ENCODE results near the gene TSNAX. TPM values are rescaled to one million over a fixed set of nuclear protein-coding genes. Genes with fewer than 3 reads are reported as not detected.
"Not testable (repeated sequence)": the region's sequence is repeated elsewhere in the genome, so short reads cannot be mapped to it uniquely, and the experiment has no call there.

Gene TSNAX
- total RNA-seq, 1 experiment from 2014 or later, result 34.8 TPM

DNA sequence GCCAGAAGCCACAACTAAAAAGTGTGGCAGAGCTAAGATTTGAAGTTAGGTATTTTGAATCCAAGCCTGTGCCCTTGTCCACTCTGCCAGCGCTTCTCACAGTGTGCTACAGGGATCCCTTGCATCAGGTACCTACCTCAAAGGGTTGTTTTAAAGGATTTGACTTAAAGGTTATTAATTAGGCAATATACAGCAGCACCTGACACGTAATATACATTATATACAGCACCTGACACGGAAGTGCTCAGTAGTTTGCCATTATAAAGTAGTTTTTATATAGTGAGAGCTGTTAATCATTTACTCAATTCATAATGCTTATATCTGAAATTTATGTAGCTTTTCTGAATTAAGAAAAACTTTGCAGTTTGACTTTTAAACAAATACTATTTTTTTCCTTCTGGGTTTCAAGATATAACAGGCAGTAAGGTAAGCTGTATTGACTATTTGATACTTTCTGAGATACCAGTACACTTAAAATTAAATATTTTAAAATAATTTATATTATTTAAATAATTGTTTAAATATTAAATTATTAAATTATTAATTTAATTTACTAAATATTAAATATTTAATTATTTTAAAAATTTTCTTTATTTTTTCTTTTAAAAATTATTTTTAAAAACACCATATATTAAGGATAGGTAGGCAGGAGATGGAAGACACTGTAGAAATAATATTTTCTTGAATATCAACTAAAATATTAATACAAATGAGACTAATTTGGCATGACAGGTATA lies 33.3 kb downstream of the TSNAX start:
- no peak for DNase-seq (ENCODE audit: low read depth)

DNA sequence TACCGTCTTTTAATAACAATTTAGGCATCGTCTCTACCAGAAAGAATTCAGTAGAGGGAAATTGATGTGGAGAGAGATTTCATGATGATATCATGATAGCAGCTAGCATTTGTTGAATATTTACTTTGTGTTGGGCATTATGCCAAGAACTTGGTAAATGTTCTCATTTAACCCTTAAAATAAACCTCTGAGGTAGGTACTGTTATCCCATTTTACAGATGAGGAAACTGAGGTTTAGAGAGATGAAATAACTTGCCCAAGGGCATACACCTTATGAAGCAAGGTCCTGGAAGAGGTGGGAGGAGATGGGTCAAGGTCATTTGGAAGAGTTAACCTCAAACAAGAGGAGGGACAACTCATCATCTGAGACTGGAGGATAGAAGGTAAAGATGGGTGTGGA lies 34.8 kb downstream of the TSNAX start:
- DNase-seq (ENCODE audit: low read depth), result no peak

DNA sequence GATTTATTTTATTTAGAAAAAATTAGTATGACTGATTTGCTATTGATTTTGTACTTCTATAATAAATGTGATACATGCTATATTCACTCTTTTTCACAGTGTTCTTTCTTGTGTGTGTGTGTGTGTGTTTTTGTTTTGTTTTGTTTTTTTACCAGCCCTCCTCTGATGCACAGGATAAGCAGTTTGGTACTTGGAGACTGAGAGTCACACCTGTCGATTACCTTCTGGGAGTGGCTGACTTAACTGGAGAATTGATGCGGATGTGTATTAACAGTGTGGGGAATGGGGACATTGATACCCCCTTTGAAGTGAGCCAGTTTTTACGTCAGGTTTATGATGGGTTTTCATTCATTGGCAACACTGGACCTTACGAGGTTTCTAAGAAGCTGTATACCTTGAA lies 35.9 kb downstream of the TSNAX start:
- no peak for DNase-seq (ENCODE audit: low read depth)

DNA sequence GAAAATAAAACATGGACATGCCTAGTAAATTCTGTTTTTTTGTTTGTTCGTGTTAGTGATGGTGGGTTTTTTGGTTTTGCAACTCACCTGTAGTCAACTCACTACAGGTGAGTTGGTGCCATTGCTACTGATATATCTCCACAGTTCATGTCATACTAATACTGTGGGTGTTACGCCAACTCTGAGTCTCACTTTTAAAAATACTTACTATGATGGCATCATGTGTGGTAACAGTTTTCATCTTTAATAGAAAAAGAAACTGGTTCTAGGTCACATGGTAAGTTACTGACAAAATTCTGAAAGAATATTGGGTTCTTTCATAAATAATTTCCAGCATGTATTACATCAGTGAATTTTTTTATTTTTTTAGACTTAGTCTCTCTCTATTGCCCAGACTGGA lies 38.0 kb downstream of the TSNAX start:
- DNase-seq (ENCODE audit: low read depth), result no peak

GRCh38 chr1:231570262-231570661 lies 41.8 kb downstream of the TSNAX start:
- not testable (repeated sequence) for DNase-seq (ENCODE audit: low read depth)

DNA sequence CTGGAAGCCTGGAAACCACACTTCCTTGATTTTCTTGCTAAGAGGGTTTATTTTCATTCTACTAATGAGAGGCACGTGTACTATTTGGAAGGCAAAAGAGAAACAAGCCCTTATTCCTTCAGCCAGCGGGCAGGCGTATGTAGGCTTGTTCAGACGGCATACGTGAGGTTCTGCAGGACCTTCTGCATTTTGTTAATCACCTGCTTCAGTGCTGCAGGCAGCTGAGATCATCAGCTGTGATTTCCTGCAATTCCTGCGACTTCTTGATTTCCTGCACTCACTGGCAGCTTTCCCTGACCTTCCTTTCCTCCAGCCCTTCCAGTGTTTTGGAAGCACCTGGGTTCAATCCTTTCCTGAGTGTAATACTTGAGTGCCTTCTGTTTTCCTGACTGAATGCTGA lies 43.4 kb downstream of the TSNAX start:
- DNase-seq (ENCODE audit: low read depth), result no peak

DNA sequence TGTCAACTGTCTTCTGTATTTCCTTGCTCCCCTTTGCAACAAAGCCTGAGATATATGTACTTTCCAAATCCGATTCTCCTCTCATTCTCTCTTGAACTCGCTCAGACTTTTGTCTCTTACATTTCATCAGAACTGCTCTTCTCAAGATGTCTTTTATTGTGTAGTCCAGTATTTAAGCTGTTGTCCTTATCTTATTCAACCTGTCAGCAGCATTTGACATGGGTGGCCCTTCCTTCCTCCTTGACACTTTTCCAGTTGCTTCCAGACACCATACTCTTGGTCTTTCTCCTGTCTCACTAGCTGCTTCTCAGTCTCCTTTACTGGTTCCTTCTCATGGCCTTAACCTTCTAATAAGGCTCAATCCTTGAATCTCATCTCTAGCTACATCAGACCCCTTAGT lies 47.0 kb downstream of the TSNAX start:
- no peak for DNase-seq (ENCODE audit: low read depth)

GRCh38 chr1:231576804-231577718 lies 48.6 kb downstream of the TSNAX start:
- DNase-seq (ENCODE audit: low read depth), result no peak

DNA sequence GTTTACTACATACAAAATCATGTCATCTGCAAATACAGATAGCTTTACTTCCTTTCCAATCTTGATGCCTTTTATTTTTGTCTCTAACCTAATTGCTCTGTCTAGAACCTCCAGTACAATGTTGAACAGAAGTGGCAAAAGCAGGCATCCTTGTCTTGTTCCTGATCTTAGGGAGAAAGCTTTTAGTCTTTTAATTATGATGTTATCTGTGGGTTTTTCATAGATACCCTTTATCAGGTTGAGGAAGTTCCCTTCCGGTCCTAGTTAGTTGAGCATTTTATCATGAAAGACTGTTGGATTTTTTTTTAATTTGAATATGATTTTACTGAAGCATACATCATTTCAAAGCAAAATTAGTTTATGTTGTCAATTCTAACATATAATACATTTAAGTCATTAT lies 52.4 kb downstream of the TSNAX start:
- DNase-seq (ENCODE audit: low read depth), result no peak

- no peak for DNase-seq (ENCODE audit: low read depth)
Measured at GRCh38 chr1:231581859-231582258, 53.4 kb downstream of the TSNAX start.

DNA sequence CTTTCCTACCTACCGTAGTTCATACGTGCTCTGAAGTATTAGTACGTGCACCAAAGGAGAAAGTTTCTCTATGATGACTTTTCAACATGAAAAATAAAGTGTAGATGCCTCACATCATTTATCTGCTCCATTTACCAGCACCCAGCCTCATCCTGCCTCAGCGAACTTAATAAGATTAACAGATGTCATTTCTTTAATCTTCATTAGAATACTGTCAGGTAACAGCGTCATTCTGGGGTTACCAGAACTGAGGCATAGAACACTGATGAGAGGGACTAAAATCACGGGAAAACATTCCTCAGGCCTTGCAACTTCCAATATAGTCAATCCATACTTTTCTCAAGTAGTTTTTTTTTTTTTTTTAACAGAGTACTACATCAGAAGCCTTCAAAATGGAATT lies 54.9 kb downstream of the TSNAX start:
- DNase-seq (ENCODE audit: low read depth), result no peak

DNA sequence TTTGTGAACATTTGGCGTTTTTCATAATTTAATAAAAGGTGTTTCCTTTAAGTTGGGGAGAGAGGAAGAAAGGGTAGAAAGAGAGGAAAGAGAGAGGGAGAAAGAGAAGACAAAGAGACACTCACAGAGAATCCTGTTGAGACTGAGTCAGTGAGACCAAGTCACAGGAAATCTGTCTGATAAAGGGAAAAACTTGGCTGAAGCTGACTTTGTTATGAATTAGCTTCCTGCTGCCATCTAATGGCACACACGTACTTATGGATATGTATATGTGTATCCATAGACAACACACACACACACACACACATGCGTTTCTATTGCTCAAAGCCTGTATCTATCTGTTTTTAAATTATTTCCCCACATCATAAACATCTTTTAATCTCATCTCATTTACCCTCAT lies 55.6 kb downstream of the TSNAX start:
- DNase-seq (ENCODE audit: low read depth), result peak; percentile 76

GRCh38 chr1:231584921-231585320 lies 56.5 kb downstream of the TSNAX start:
- DNase-seq (ENCODE audit: low read depth), result no peak

- DNase-seq (ENCODE audit: low read depth), result peak; percentile 55
Measured at GRCh38 chr1:231590453-231591198, 62.2 kb downstream of the TSNAX start.

- no peak for DNase-seq (ENCODE audit: low read depth)
Measured at GRCh38 chr1:231591466-231591865, 63.0 kb downstream of the TSNAX start.

DNA sequence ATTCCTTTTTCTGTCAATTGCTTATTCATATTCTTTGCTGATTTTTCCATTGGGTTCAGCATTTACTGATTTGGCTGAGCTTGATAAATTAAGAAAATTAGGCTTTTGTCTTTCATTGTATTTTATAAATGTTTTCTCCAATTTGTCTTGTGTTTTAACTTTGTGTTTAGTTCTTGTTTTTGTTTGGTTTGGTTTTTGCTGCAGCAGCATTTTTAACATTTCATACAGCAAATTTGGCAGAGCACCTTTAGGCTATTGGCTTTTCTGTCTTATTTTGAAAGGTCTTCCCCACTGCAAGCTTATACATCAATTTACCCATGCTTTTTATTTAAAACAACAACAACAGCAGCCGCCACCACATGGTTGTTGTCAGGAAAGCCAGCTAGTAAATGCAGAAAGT lies 64.3 kb downstream of the TSNAX start:
- DNase-seq (ENCODE audit: low read depth), result no peak

- not testable (repeated sequence) for DNase-seq (ENCODE audit: low read depth)
Measured at GRCh38 chr1:231593264-231593663, 64.8 kb downstream of the TSNAX start.

- no peak for DNase-seq (ENCODE audit: low read depth)
Measured at GRCh38 chr1:231594123-231594522, 65.7 kb downstream of the TSNAX start.

- no peak for DNase-seq (ENCODE audit: low read depth)
Measured at GRCh38 chr1:231594749-231595148, 66.3 kb downstream of the TSNAX start.

DNA sequence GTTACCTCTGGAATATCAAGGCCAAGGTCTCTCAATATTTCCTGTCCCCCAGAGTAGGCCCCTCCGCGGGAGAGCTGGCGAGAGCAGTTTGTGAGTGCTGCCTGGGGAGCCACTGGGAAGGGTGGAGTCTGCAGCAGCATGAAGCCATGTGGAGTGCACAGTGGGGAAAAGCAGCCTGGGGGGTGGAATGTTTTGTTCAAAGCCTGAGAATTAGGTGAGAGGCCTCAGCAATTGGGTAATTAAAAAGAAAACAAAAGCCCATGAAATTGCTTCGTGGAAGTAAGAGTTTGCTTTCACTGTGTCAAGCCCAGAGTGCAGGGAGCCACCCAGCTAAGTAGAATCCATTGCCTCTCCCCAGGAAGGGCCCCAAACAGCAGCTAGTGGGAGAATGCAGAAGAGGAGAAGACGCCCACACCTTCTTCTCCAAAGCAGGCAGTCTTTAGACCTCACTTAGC lies 67.9 kb downstream of the TSNAX start:
- DNase-seq (ENCODE audit: low read depth), result no peak

- DNase-seq (ENCODE audit: low read depth), result no peak
Measured at GRCh38 chr1:231597971-231598370, 69.5 kb downstream of the TSNAX start.

- DNase-seq (ENCODE audit: low read depth), result no peak
Measured at GRCh38 chr1:231600458-231600976, 72.0 kb downstream of the TSNAX start.
